Activated B cell treated with CpG ODN at 0.5 μM for 24 hours (primary cell): Measurements from ENCODE around the gene TRPV3. TPM values are rescaled to one million over a fixed set of nuclear protein-coding genes. Genes with fewer than 3 reads are reported as not detected.
"Not testable (repeated sequence)": the region's sequence is repeated elsewhere in the genome, so short reads cannot be mapped to it uniquely, and the experiment has no call there.

Experiments used
- ATAC-seq: fragments of 200-7000 bp; cut with Tn5 transposase; one replicate; pipeline ENCODE4 v1.10.0; 2021; ENCODE audit warnings: low read depth, mild to moderate bottlenecking, moderate library complexity
- CTCF ChIA-PET: fragments of 350-600 bp; sonication (Branson Sonifier 250); formaldehyde crosslinking; loops from one replicate; lab custom pipeline; 2021; ENCODE audit warnings: antibody characterized with exemption; lab: Charles Lee
- POLR2A ChIA-PET: fragments of 350-600 bp; sonication (Branson Sonifier 250); formaldehyde crosslinking; loops from one replicate; lab custom pipeline; 2021; ENCODE audit warnings: antibody characterized with exemption; lab: Charles Lee
- DNase-seq: peaks from one replicate; pipeline ENCODE4 v3.0.0; 2022
- H3K27ac Mint-ChIP-seq: one replicate; pipeline ENCODE4 v1.8.0; 2020; ENCODE audit warnings: mixed read lengths
- H3K27me3 Mint-ChIP-seq: one replicate; pipeline ENCODE4 v1.8.0; 2021; ENCODE audit warnings: mixed read lengths
- H3K36me3 Mint-ChIP-seq: one replicate; pipeline ENCODE4 v1.8.0; 2021; ENCODE audit warnings: low read depth, mixed read lengths
- H3K4me1 Mint-ChIP-seq: one replicate; pipeline ENCODE4 v1.8.0; 2021; ENCODE audit warnings: mixed read lengths
- H3K4me3 Mint-ChIP-seq: one replicate; pipeline ENCODE4 v1.8.0; 2020; ENCODE audit warnings: mild to moderate bottlenecking, mixed read lengths
- H3K9me3 Mint-ChIP-seq: one replicate; pipeline ENCODE4 v1.8.0; 2020; ENCODE audit warnings: mixed read lengths
- intact Hi-C: fragments of 100-400 bp; cut with micrococcal nuclease; formaldehyde crosslinking; loops from one replicate; pipeline ENCODE4 v1.15.1; 2024
- total RNA-seq: library from RNA; stranded (reverse); gene quantifications from 2 replicates; pipeline ENCODE4 v1.2.3, GENCODE V29; 2022
- TF ChIP-seq, protein P1 (sequence below): fragments of 200-600 bp; IDR thresholded peaks from one replicate; pipeline ENCODE4 v1.8.0; 2022; ENCODE audit warnings: antibody characterized with exemption, mild to moderate bottlenecking

Gene TRPV3
- total RNA-seq, 1 donor from 2014 or later: 10.2 TPM

DNA sequence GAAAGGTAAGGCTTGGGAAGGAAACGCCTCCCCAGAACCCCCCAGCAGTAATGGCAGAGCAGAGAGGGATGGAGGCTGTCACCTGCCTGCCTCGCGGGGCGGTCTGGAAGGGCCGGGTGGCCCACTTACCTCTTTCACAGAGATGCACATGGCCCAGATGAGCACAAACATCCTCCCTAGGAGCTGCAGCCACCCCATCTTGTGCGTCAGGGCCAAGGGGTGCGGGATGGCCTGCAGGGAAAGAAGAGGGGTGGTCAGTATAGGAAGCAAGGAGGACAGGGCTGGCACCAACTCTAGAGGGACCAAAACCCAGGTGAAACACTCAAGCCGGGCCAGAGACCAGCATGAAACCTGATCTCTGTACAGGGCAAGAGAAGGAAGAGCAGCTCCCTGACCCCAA is 29.7 kb downstream of the TRPV3 start:
- Mint-ChIP-seq H3K4me3 (no peak overlapping the region), H3K27me3 (no peaks in the 10 kb centered on the region), H3K36me3 (peaks cover 11% of the 10 kb centered on the region), H3K27ac (no peak overlapping the region), H3K9me3 (no peaks in the 10 kb centered on the region), H3K4me1 (no peaks in the 10 kb centered on the region)
- intact Hi-C loops: no loop called here
- no peak for DNase-seq
- no peak for ATAC-seq
- ChIA-PET CTCF (no interaction called here), POLR2A (no interaction called here)
- TF ChIP-seq, protein P1, sequence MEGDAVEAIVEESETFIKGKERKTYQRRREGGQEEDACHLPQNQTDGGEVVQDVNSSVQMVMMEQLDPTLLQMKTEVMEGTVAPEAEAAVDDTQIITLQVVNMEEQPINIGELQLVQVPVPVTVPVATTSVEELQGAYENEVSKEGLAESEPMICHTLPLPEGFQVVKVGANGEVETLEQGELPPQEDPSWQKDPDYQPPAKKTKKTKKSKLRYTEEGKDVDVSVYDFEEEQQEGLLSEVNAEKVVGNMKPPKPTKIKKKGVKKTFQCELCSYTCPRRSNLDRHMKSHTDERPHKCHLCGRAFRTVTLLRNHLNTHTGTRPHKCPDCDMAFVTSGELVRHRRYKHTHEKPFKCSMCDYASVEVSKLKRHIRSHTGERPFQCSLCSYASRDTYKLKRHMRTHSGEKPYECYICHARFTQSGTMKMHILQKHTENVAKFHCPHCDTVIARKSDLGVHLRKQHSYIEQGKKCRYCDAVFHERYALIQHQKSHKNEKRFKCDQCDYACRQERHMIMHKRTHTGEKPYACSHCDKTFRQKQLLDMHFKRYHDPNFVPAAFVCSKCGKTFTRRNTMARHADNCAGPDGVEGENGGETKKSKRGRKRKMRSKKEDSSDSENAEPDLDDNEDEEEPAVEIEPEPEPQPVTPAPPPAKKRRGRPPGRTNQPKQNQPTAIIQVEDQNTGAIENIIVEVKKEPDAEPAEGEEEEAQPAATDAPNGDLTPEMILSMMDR: no peak

DNA sequence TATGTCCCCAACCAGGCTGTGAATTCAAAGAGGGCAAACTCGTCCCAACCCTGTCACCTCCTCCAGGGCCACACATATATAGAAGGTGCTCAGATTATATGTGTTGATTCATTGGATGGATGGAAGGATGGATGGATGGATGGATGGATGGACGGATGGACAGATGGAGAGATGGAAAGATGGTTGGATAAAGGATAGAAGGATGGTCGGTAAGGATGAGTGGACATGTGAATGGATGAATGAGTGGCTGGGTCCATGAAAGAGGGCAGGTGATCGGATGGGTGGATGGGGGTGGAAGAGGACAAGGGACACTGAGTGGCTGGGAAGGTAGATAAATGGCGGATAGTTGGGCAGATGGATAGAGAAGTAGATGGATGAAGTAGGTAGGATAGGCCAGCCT is 30.1 kb downstream of the TRPV3 start:
- ATAC-seq: no peak
- ChIA-PET CTCF (no interaction called here), POLR2A (no interaction called here)
- H3K36me3 Mint-ChIP-seq: peaks cover 11% of the 10 kb centered on the region
- H3K9me3 Mint-ChIP-seq: no peaks in the 10 kb centered on the region
- no peak overlapping the region for H3K4me3 Mint-ChIP-seq
- no peak overlapping the region for H3K27ac Mint-ChIP-seq
- intact Hi-C loops: no loop called here
- H3K27me3 Mint-ChIP-seq: no peaks in the 10 kb centered on the region
- TF ChIP-seq, protein P1: no peak
- H3K4me1 Mint-ChIP-seq: no peaks in the 10 kb centered on the region
- DNase-seq: no peak

DNA sequence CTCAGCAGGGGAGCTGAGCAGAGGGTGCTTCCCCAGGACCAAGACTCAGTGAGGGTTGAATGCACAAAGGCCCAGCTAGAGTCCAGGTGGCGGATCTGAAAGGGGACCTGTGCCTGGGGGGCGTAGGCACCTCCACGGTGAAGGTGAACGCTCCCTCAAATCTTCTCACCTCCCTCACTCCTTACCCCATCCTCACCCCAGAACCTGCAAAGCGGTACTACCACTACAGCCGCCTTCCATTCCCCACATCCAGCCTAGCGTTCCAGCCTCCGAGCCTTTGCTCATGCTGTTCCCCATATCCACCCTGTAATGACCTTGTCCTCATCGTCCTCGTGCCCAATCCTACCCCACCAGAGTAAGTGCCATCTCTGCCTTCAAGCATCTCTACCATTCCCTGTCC is 30.6 kb downstream of the TRPV3 start:
- no peak overlapping the region for H3K4me3 Mint-ChIP-seq
- H3K9me3 Mint-ChIP-seq: no peaks in the 10 kb centered on the region
- ATAC-seq (no peak), DNase-seq (no peak)
- no peak overlapping the region for H3K27ac Mint-ChIP-seq
- ChIA-PET CTCF (no interaction called here), POLR2A (no interaction called here)
- no peaks in the 10 kb centered on the region for H3K27me3 Mint-ChIP-seq
- peaks cover 11% of the 10 kb centered on the region for H3K36me3 Mint-ChIP-seq
- TF ChIP-seq, protein P1: no peak
- intact Hi-C loops: no loop called here
- no peaks in the 10 kb centered on the region for H3K4me1 Mint-ChIP-seq

DNA sequence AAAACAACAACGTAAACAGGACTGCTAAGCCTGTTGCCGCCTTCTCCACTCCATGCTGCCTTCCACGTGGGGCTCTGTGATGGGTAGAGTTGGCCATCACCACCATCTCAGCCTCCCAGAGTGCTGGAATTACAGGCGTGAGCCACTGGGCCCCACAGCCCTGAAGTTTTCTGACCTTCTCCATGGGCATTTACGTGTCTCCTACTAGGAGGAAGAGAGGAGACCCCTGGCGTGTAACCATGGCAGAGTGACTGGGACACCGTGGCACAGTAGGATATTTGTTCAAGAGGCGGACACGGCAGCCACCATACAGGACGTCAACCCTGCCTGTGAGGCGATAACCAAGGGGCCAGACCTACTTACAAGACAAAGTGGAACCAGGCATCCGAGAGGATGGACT is 31.1 kb downstream of the TRPV3 start:
- DNase-seq: no peak
- CTCF ChIA-PET: no interaction called here
- Mint-ChIP-seq H3K9me3 (no peaks in the 10 kb centered on the region), H3K27ac (no peak overlapping the region), H3K27me3 (no peaks in the 10 kb centered on the region), H3K4me3 (no peak overlapping the region), H3K36me3 (peaks cover 11% of the 10 kb centered on the region), H3K4me1 (no peaks in the 10 kb centered on the region)
- POLR2A ChIA-PET: no interaction called here
- intact Hi-C loops: no loop called here
- ATAC-seq: no peak
- TF ChIP-seq, protein P1: no peak

DNA sequence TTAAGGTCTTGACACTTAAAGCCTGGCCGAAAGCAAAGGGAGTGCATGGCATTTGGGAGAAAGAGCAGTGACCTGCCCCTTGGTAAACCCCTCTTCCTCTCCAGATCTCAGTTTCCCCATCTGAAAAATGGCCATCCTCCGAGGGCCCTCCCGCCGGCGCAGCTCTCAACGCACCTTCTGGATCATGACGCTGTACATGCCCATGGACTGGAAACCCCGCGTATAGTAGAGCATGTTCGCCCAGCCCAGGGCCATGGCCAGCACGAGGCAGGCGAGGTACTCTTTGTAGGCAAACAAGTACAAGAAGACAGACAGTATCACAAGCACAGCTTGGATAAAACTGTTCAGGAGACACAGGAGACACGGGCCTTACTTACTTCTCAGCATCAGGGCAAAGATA is 33.6 kb downstream of the TRPV3 start:
- peaks cover 13% of the 10 kb centered on the region for H3K36me3 Mint-ChIP-seq
- no peak overlapping the region for H3K27ac Mint-ChIP-seq
- H3K4me1 Mint-ChIP-seq: no peaks in the 10 kb centered on the region
- H3K9me3 Mint-ChIP-seq: no peaks in the 10 kb centered on the region
- TF ChIP-seq, protein P1: no peak
- intact Hi-C loops: no loop called here
- H3K27me3 Mint-ChIP-seq: no peaks in the 10 kb centered on the region
- no peak overlapping the region for H3K4me3 Mint-ChIP-seq
- ChIA-PET POLR2A (no interaction called here), CTCF (no interaction called here)
- ATAC-seq (no peak), DNase-seq (no peak)

DNA sequence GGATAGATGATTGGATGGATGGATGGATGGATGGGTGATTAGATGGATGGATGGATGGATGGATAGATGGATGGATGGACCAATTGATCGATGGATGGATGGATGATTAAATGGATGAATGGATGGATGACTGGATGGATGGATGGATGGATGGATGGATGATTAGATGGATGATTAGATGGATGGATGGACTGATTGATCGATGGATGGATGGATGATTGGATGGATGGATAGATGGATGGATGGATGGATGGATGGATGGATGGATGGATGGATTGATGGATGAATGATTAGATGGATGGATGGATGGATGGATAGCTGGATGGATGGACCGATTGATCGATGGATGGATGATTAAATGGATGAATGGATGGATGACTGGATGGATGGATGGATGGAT is 38.1 kb downstream of the TRPV3 start:
- intact Hi-C loops, DNase-seq, ATAC-seq, H3K4me1 Mint-ChIP-seq, H3K27me3 Mint-ChIP-seq, H3K4me3 Mint-ChIP-seq, H3K36me3 Mint-ChIP-seq, CTCF ChIA-PET, H3K27ac Mint-ChIP-seq, POLR2A ChIA-PET, H3K9me3 Mint-ChIP-seq: not testable (repeated sequence)
